IMR-90 (cell line): ENCODE results near the gene CRABP1. TPM values are rescaled to one million over a fixed set of nuclear protein-coding genes. Genes with fewer than 3 reads are reported as not detected.
A peak's percentile ranks its signal among the peaks of the same experiment; 100 is the strongest.

Source experiments
- ATAC-seq: fragments of 200-7000 bp; cut with Tn5 transposase; 2 replicates; pipeline ENCODE4 v1.9.1; 2020; ENCODE audit warnings: low read depth, mild to moderate bottlenecking, moderate library complexity
- BruUV-seq: library from RNA; stranded (reverse); fragments of 400-500 nt; replicated peaks from 2 replicates; lab custom pipeline; 2021; lab: Mats Ljungman, UMichigan
- CTCF ChIA-PET: fragments of 300-600 bp; formaldehyde crosslinking; extraction: SDS; loops from one replicate; lab custom pipeline; 2021; ENCODE audit warnings: antibody characterized with exemption; lab: Yijun Ruan, JAX
- POLR2A ChIA-PET: fragments of 300-600 bp; sonication (Branson Sonifier 250); formaldehyde crosslinking; loops from one replicate; lab custom pipeline; 2022; ENCODE audit warnings: antibody characterized with exemption; ENCODE audit not compliant: unreplicated experiment; lab: Charles Lee
- DNase-seq: peaks from one replicate; pipeline ENCODE4 v3.0.0; 2013
- H2AFZ ChIP-seq: replicated peaks from 2 replicates; pipeline ENCODE3; 2013; ENCODE audit warnings: low read length, mild to moderate bottlenecking; ENCODE audit not compliant: poor library complexity
- H2AK5ac ChIP-seq: 2 replicates; pipeline ENCODE4 v1.6.1; 2013; ENCODE audit warnings: low read depth, low read length, inconsistent platforms
- H2AK9ac ChIP-seq: replicated peaks from 2 replicates; pipeline ENCODE3; 2013; ENCODE audit warnings: mild to moderate bottlenecking, low read depth, low read length, moderate library complexity; ENCODE audit not compliant: poor library complexity
- H2BK120ac ChIP-seq: 2 replicates; pipeline ENCODE4 v1.6.1; 2013; ENCODE audit warnings: low read depth, low read length, inconsistent platforms
- H2BK15ac ChIP-seq: 3 replicates; pipeline ENCODE4 v1.6.1; 2013; ENCODE audit warnings: low read depth, low read length, inconsistent platforms
- H2BK20ac ChIP-seq: 2 replicates; pipeline ENCODE4 v1.6.1; 2013; ENCODE audit warnings: low read depth, mild to moderate bottlenecking, inconsistent platforms, low read length, moderate library complexity
- H2BK5ac ChIP-seq: 2 replicates; pipeline ENCODE4 v1.6.1; 2013; ENCODE audit warnings: mild to moderate bottlenecking, low read depth, low read length, inconsistent platforms; ENCODE audit not compliant: poor library complexity, severe bottlenecking
- H3K14ac ChIP-seq: replicated peaks from 2 replicates; pipeline ENCODE4 v1.6.1; 2013; ENCODE audit warnings: low read depth, low read length, inconsistent platforms
- H3K18ac ChIP-seq: 2 replicates; pipeline ENCODE4 v1.6.1; 2013; ENCODE audit warnings: low read depth, low read length, control low read depth
- H3K23ac ChIP-seq: 2 replicates; pipeline ENCODE4 v1.6.1; 2013; ENCODE audit warnings: low read depth, low read length, inconsistent platforms
- H3K27ac ChIP-seq: 2 replicates; pipeline ENCODE4 v1.5.1; 2013; ENCODE audit warnings: mild to moderate bottlenecking, control low read depth, low read length; ENCODE audit not compliant: insufficient read depth
- H3K27me3 ChIP-seq: 2 replicates; pipeline ENCODE4 v1.6.1; 2013; ENCODE audit warnings: low read length; ENCODE audit not compliant: control insufficient read depth, insufficient read depth
- H3K36me3 ChIP-seq: 2 replicates; pipeline ENCODE4 v1.6.1; 2013; ENCODE audit warnings: low read length, mixed read lengths; ENCODE audit not compliant: control insufficient read depth, insufficient read depth
- H3K4ac ChIP-seq: 2 replicates; pipeline ENCODE4 v1.6.1; 2013; ENCODE audit warnings: low read depth, low read length, inconsistent platforms
- H3K4me1 ChIP-seq: 2 replicates; pipeline ENCODE4 v1.6.1; 2013; ENCODE audit warnings: low read length, mixed read lengths; ENCODE audit not compliant: control insufficient read depth, insufficient read depth
- H3K4me2 ChIP-seq: 2 replicates; pipeline ENCODE4 v1.6.1; 2013; ENCODE audit warnings: low read depth, mild to moderate bottlenecking, control low read depth, low read length, moderate library complexity
- H3K4me3 ChIP-seq: 2 replicates; pipeline ENCODE4 v1.5.1; 2013; ENCODE audit warnings: low read depth, mild to moderate bottlenecking, control low read depth, low read length, moderate library complexity; ENCODE audit not compliant: insufficient read depth
- H3K56ac ChIP-seq: 2 replicates; pipeline ENCODE4 v1.6.1; 2013; ENCODE audit warnings: low read length, inconsistent platforms; ENCODE audit not compliant: insufficient read depth; ENCODE audit errors: extremely low read depth
- H3K79me1 ChIP-seq, 2 experiments: 2 replicates each; pipeline ENCODE4 v1.6.1; 2013; ENCODE audit warnings: low read length in 2 of 2, inconsistent platforms in 1 of 2, low read depth in 1 of 2
- H3K9ac ChIP-seq: 2 replicates; pipeline ENCODE4 v1.6.1; 2013; ENCODE audit warnings: low read depth, low read length, control low read depth
- H3K9me1 ChIP-seq: 2 replicates; pipeline ENCODE4 v1.6.1; 2013; ENCODE audit warnings: low read length, inconsistent platforms; ENCODE audit not compliant: insufficient read depth
- H3K9me3 ChIP-seq: 2 replicates; pipeline ENCODE4 v1.6.1; 2013; ENCODE audit warnings: low read length; ENCODE audit not compliant: control insufficient read depth, insufficient read depth
- H4K20me1 ChIP-seq: 2 replicates; pipeline ENCODE4 v1.6.1; 2013; ENCODE audit warnings: low read length, inconsistent platforms; ENCODE audit not compliant: insufficient read depth
- H4K5ac ChIP-seq: 2 replicates; pipeline ENCODE4 v1.6.1; 2013; ENCODE audit warnings: mild to moderate bottlenecking, low read depth, low read length, control low read depth
- H4K8ac ChIP-seq, 2 experiments: 2 replicates each; pipeline ENCODE4 v1.6.1; 2013; ENCODE audit warnings: low read depth in 2 of 2, low read length in 2 of 2, control low read depth in 1 of 2, inconsistent platforms in 1 of 2
- H4K91ac ChIP-seq: 2 replicates; pipeline ENCODE4 v1.6.1; 2013; ENCODE audit warnings: low read depth, low read length, inconsistent platforms; ENCODE audit not compliant: insufficient read depth
- CEBPB ChIP-seq: IDR thresholded peaks from 2 replicates; pipeline ENCODE4 v1.6.1; 2012; ENCODE audit warnings: low read depth, low read length, improper control_type of control experiment
- USF2 ChIP-seq: fragments of 150-350 bp; IDR thresholded peaks from 2 replicates; pipeline ENCODE4 v1.6.1; 2017; ENCODE audit warnings: mild to moderate bottlenecking, antibody characterized with exemption, low read length, low read depth
- WGBS, 2 experiments: methylation state at CpG; one replicate each; pipeline versions ENCODE4 v1.1.5 to v1.1.7; 2013; ENCODE audit warnings: missing lambda C conversion rate in 2 of 2; ENCODE audit not compliant: insufficient read length in 1 of 2; ENCODE audit errors: extremely low coverage in 2 of 2; 5-methylcytosine and 5-hydroxymethylcytosine counted together
- dilution Hi-C: fragments of 300-500 bp; cut with HindIII; formaldehyde crosslinking; loops from one replicate; pipeline ENCODE4 v1.14.3; 2018; ENCODE audit warnings: low sequenced_read_pairs; ENCODE audit not compliant: unreplicated experiment
- in situ Hi-C: fragments of 300-500 bp; cut with MboI; formaldehyde crosslinking; loops from 3 replicates; pipeline ENCODE4 v1.14.3; 2019; ENCODE audit warnings: low sequenced_read_pairs, inconsistent platforms, mixed read lengths
- intact Hi-C: fragments of 100-400 bp; cut with micrococcal nuclease; formaldehyde crosslinking; loops from 2 replicates; pipeline ENCODE4 v1.10.0; 2022
- polyA plus RNA-seq, 3 experiments: library from polyadenylated mRNA; depleted of rRNA; stranded (reverse); fragments of >200 nt; gene quantifications; 2 replicates each; pipeline ENCODE4 v1.2.3, GENCODE V29; 2012; ENCODE audit warnings: low replicate concordance in 1 of 3
- total RNA-seq: library from RNA; depleted of rRNA; stranded (reverse); fragments of >200 nt; gene quantifications from 2 replicates; pipeline ENCODE4 v1.2.3, GENCODE V29; 2012

CRABP1 gene
- total and polyA plus RNA-seq, 2 of the 4 experiments (the other 2 are of a cell fraction) = not detected

DNA sequence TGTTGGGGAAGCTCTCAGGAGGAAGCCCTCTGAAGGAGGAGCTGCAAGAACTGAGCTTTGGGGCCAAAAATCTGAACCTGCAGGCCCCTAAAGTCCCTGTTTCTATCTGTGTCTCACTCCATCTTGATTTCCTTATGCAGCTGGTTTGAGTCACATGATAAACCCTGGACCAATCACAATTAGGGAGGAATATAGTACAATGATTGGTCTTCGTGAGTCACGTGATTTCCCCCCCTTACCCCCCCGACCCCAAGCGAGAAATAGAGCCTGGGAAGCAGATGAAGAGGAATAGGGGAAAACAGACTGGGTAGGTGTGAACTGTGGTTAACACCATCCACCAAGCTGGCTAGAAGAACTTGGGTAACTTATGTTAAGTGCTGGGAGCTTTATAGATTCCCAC lies 12.9 kb downstream of the CRABP1 start:
- Histone ChIP-seq H3K9me1 (no peaks in the 10 kb centered on the region), H2BK15ac (no peak overlapping the region), H3K4me2 (no peak overlapping the region), H3K36me3 (no peaks in the 10 kb centered on the region), H2AK9ac (no peak overlapping the region), H4K20me1 (no peaks in the 10 kb centered on the region), H4K8ac (no peak overlapping the region), H3K9ac (no peak overlapping the region), H3K4me3 (no peak overlapping the region), H3K27me3 (peaks cover 18% of the 10 kb centered on the region), H3K4ac (no peak overlapping the region), H3K79me1 (no peaks in the 10 kb centered on the region), H3K56ac (no peak overlapping the region), H2BK5ac (no peak overlapping the region), H2AFZ (peak overlapping the region; percentile 62), H3K4me1 (no peaks in the 10 kb centered on the region), H2BK120ac (no peak overlapping the region), H3K18ac (no peak overlapping the region), H4K91ac (no peak overlapping the region), H4K5ac (no peak overlapping the region; the same call in 1 of the 2 replicates), H3K9me3 (no peaks in the 10 kb centered on the region), H2AK5ac (no peak overlapping the region), H2BK20ac (no peak overlapping the region), H3K23ac (no peak overlapping the region), H3K14ac (no peak overlapping the region), H3K27ac (no peak overlapping the region)
- ATAC-seq (no peak), DNase-seq (peak; percentile 5)
- ChIA-PET POLR2A (no interaction called here), CTCF (no interaction called here)
- peak; percentile 73 for TF ChIP-seq USF2
- no peak for TF ChIP-seq CEBPB
- no CpG with 5 or more reads among the region's 4 CpGs for WGBS, 2 experiments
- intact Hi-C loops (no loop called here), dilution Hi-C loops (no loop called here), in situ Hi-C loops (no loop called here)
- BruUV-seq = no TSS peak
